ENCODE results near the gene HES5. TPM values are rescaled to one million over a fixed set of nuclear protein-coding genes. Genes with fewer than 3 reads are reported as not detected.

Gene HES5
- polyA plus RNA-seq, 3 donors from 2014 or later, result not detected

DNA sequence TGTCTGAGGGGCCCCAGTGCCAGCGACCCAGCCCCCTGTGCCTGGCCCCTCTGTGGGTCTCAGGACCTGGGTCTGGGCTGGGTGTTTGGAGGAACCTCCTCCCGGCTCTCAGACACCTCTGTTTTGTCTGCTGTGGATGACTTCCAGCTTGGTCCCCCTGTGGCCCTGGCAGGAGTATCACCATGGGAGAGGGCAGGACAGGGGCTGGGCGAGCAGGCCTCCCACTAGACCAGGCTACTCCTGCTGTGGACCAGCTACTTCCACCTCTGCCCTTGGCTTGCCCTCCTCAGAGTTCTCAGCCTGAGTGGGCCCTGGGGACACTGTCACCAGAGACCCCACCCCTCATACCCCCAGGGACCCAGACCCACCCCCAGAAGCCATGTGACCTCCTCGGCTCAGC, 32.2 kb downstream of the HES5 start:
- peaks cover 43 to 53% of the 10 kb centered on the region in 2 donors for H3K4me1 Mint-ChIP-seq

DNA sequence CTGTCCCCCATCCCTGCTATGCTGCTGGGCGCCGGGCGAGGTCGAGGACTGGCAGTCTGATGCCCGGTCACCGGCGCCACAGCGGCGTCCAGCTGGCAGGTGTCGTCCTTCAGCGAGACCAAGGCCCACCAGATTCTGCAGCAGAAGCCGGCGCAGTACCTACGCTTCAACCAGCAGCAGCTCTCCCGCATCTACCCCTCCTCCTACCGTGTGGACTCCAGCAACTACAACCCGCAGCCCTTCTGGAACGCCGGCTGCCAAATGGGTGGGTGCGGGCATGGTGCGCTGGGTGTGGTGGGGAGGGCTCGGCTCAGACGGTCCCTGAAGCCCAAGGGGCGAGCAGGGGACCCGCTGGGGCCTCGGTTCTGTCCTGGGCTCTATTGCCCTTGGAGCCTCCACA, 33.3 kb downstream of the HES5 start:
- peak overlapping the region in 5 of 6 donors; percentile 12 to 88 (median 60) for H3K27ac Mint-ChIP-seq
- peaks cover 44 to 53% of the 10 kb centered on the region in 2 donors for H3K4me1 Mint-ChIP-seq
- H3K36me3 Mint-ChIP-seq, result no peaks in the 10 kb centered on the region
- H3K27me3 Mint-ChIP-seq (ENCODE audit: low read depth in 3 of 3), result peaks cover 0 to 2% (median 0%) of the 10 kb centered on the region in 3 donors
- no peak for DNase-seq
- H3K9me3 Mint-ChIP-seq, result no peaks in the 10 kb centered on the region
- H3K4me3 Mint-ChIP-seq, result peak overlapping the region in 1 of 5 donors; percentile 17

More for the DNA sequence above, 32.2 kb downstream of the HES5 start:
- peaks cover 0 to 2% (median 0%) of the 10 kb centered on the region in 3 donors for H3K27me3 Mint-ChIP-seq (ENCODE audit: low read depth in 3 of 3)
- no peaks in the 10 kb centered on the region for H3K36me3 Mint-ChIP-seq
- no peak overlapping the region for H3K4me3 Mint-ChIP-seq
- H3K9me3 Mint-ChIP-seq, result no peaks in the 10 kb centered on the region
- peak overlapping the region in 1 of 6 donors; percentile 7 for H3K27ac Mint-ChIP-seq
- no peak for DNase-seq

- peak overlapping the region in 3 of 5 donors; percentile 23 to 36 (median 35) for H3K4me3 Mint-ChIP-seq
- peak; percentile 54 to 58 (median 57) for DNase-seq
- H3K4me1 Mint-ChIP-seq, result peaks cover 44 to 51% of the 10 kb centered on the region in 2 donors
- H3K27ac Mint-ChIP-seq, result peak overlapping the region; percentile 29 to 88 (median 70)
- peaks cover 0 to 2% (median 0%) of the 10 kb centered on the region in 3 donors for H3K27me3 Mint-ChIP-seq (ENCODE audit: low read depth in 3 of 3)
- no peaks in the 10 kb centered on the region for H3K9me3 Mint-ChIP-seq
- peaks cover 0 to 4% (median 2%) of the 10 kb centered on the region in 3 donors for H3K36me3 Mint-ChIP-seq
Observed at GRCh38 chr1:2496087-2496622, 33.9 kb downstream of the HES5 start.

- peaks cover 0 to 2% (median 0%) of the 10 kb centered on the region in 3 donors for H3K27me3 Mint-ChIP-seq (ENCODE audit: low read depth in 3 of 3)
Observed at GRCh38 chr1:2495546-2495945, 34.5 kb downstream of the HES5 start.

DNA sequence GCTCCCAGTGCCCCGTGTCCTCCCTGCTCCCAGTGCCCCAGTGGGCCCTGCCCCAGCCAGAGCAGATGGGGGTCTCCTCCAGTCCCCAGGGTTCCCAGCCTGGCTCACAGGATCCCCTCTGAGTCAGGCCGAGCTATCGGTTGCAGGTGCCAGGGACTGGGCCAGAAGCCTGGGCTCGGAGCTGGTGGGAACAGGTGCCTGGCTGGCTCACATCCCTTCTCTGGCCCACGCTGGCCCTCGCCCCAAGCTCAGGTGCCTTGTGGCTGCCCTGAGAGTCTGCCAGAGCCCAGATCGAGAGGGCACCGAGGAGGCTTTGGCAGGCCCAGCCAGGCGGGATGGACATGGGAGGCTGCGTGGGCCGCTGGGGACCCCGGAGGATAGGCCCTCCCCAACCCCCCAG, 35.0 kb downstream of the HES5 start:
- no peak for DNase-seq
- Mint-ChIP-seq H3K27me3 (ENCODE audit: low read depth in 3 of 3) (peaks cover 0 to 4% (median 0%) of the 10 kb centered on the region in 3 donors), H3K4me1 (peaks cover 38 to 43% of the 10 kb centered on the region in 2 donors), H3K9me3 (no peaks in the 10 kb centered on the region), H3K4me3 (no peak overlapping the region), H3K27ac (no peak overlapping the region), H3K36me3 (peaks cover 0 to 5% (median 3%) of the 10 kb centered on the region in 3 donors)

More at GRCh38 chr1:2495546-2495945, 34.5 kb downstream of the HES5 start:
- Mint-ChIP-seq H3K4me3 (no peak overlapping the region), H3K4me1 (peaks cover 43 to 48% of the 10 kb centered on the region in 2 donors), H3K27ac (peak overlapping the region in 3 of 6 donors; percentile 45 to 88 (median 79)), H3K36me3 (peaks cover 0 to 5% (median 3%) of the 10 kb centered on the region in 3 donors), H3K9me3 (no peaks in the 10 kb centered on the region)
- no peak for DNase-seq

- Mint-ChIP-seq H3K36me3 (peaks cover 0 to 9% (median 6%) of the 10 kb centered on the region in 3 donors), H3K4me3 (peak overlapping the region in 2 of 5 donors; percentile 47 to 61), H3K27me3 (ENCODE audit: low read depth in 3 of 3) (peaks cover 0 to 4% (median 0%) of the 10 kb centered on the region in 3 donors), H3K4me1 (peaks cover 31 to 36% of the 10 kb centered on the region in 2 donors), H3K27ac (peak overlapping the region in 5 of 6 donors; percentile 75 to 88 (median 77)), H3K9me3 (no peaks in the 10 kb centered on the region)
- DNase-seq, result no peak
Observed at GRCh38 chr1:2494323-2494693, 35.8 kb downstream of the HES5 start.

- H3K27me3 Mint-ChIP-seq (ENCODE audit: low read depth in 3 of 3), result peaks cover 0 to 4% (median 0%) of the 10 kb centered on the region in 3 donors
- peaks cover 2 to 14% (median 11%) of the 10 kb centered on the region in 3 donors for H3K36me3 Mint-ChIP-seq
- DNase-seq, result peak; percentile 37 to 42 (median 40)
- peaks cover 0 to 3% (median 0%) of the 10 kb centered on the region in 6 donors for H3K9me3 Mint-ChIP-seq
- peaks cover 28 to 32% of the 10 kb centered on the region in 2 donors for H3K4me1 Mint-ChIP-seq
- peak overlapping the region; percentile 75 to 89 (median 82) for H3K27ac Mint-ChIP-seq
- H3K4me3 Mint-ChIP-seq, result peak overlapping the region in 4 of 5 donors; percentile 47 to 61 (median 52)
Observed at GRCh38 chr1:2493691-2494322, 36.3 kb downstream of the HES5 start.

- Mint-ChIP-seq H3K9me3 (peaks cover 0 to 4% (median 1%) of the 10 kb centered on the region in 6 donors), H3K27ac (peak overlapping the region in 1 of 6 donors; percentile 75), H3K4me1 (peaks cover 28 to 32% of the 10 kb centered on the region in 2 donors), H3K27me3 (ENCODE audit: low read depth in 3 of 3) (peaks cover 0 to 4% (median 0%) of the 10 kb centered on the region in 3 donors), H3K4me3 (peak overlapping the region in 2 of 5 donors; percentile 21 to 61), H3K36me3 (peaks cover 6 to 19% (median 17%) of the 10 kb centered on the region in 3 donors)
- no peak for DNase-seq
Observed at GRCh38 chr1:2493218-2493617, 36.8 kb downstream of the HES5 start.

GRCh38 chr1:2492091-2492490, 38.0 kb downstream of the HES5 start:
- Mint-ChIP-seq H3K27ac (no peak overlapping the region), H3K4me3 (no peak overlapping the region), H3K36me3 (peaks cover 10 to 24% (median 24%) of the 10 kb centered on the region in 3 donors), H3K9me3 (peaks cover 0 to 4% (median 1%) of the 10 kb centered on the region in 6 donors), H3K27me3 (ENCODE audit: low read depth in 3 of 3) (peaks cover 0 to 4% (median 3%) of the 10 kb centered on the region in 3 donors), H3K4me1 (peaks cover 28 to 29% of the 10 kb centered on the region in 2 donors)
- no peak for DNase-seq

GRCh38 chr1:2489615-2490014, 40.4 kb downstream of the HES5 start:
- Mint-ChIP-seq H3K4me3 (no peak overlapping the region), H3K27me3 (ENCODE audit: low read depth in 3 of 3) (peaks cover 0 to 4% (median 3%) of the 10 kb centered on the region in 3 donors), H3K36me3 (peaks cover 10 to 24% (median 24%) of the 10 kb centered on the region in 3 donors), H3K27ac (no peak overlapping the region), H3K4me1 (peaks cover 15 to 16% of the 10 kb centered on the region in 2 donors), H3K9me3 (peaks cover 0 to 4% (median 1%) of the 10 kb centered on the region in 6 donors)
- no peak for DNase-seq

- Mint-ChIP-seq H3K4me3 (no peak overlapping the region), H3K27me3 (ENCODE audit: low read depth in 3 of 3) (peaks cover 0 to 4% (median 3%) of the 10 kb centered on the region in 3 donors), H3K4me1 (peaks cover 13 to 15% of the 10 kb centered on the region in 2 donors), H3K27ac (no peak overlapping the region), H3K9me3 (peaks cover 0 to 4% (median 1%) of the 10 kb centered on the region in 6 donors), H3K36me3 (peaks cover 10 to 24% (median 24%) of the 10 kb centered on the region in 3 donors)
- no peak for DNase-seq
Observed at GRCh38 chr1:2488688-2489087, 41.4 kb downstream of the HES5 start.

GRCh38 chr1:2486558-2486957, 43.5 kb downstream of the HES5 start:
- H3K4me1 Mint-ChIP-seq, result peaks cover 5 to 7% of the 10 kb centered on the region in 2 donors
- no peak overlapping the region for H3K27ac Mint-ChIP-seq
- DNase-seq, result no peak
- no peak overlapping the region for H3K4me3 Mint-ChIP-seq
- H3K27me3 Mint-ChIP-seq (ENCODE audit: low read depth in 3 of 3), result peaks cover 0 to 3% (median 2%) of the 10 kb centered on the region in 3 donors
- H3K36me3 Mint-ChIP-seq, result peaks cover 10 to 24% (median 24%) of the 10 kb centered on the region in 3 donors
- H3K9me3 Mint-ChIP-seq, result peaks cover 0 to 4% (median 1%) of the 10 kb centered on the region in 6 donors

DNA sequence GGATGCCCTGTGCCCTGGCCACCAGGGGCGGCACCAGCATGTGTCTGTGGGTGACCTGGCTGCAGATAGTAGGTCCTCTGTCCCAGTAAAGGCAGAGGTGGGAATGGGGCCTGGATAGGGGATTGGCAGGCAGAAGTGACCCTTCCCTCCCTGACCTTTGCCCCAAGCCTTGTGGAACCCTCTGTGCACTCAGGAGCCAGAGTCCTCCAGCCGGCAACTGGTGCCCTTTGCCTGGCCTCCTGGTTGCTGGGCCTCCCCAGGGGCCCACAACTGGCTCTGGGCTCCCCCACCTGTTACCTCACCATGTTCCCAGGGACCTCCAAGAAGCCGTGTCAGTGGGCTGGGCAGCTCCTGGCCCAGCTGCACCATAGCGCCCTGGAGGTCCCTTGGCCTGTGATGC, 44.0 kb downstream of the HES5 start:
- Mint-ChIP-seq H3K4me3 (no peak overlapping the region), H3K36me3 (peaks cover 10 to 22% (median 19%) of the 10 kb centered on the region in 3 donors), H3K27ac (no peak overlapping the region)

DNA sequence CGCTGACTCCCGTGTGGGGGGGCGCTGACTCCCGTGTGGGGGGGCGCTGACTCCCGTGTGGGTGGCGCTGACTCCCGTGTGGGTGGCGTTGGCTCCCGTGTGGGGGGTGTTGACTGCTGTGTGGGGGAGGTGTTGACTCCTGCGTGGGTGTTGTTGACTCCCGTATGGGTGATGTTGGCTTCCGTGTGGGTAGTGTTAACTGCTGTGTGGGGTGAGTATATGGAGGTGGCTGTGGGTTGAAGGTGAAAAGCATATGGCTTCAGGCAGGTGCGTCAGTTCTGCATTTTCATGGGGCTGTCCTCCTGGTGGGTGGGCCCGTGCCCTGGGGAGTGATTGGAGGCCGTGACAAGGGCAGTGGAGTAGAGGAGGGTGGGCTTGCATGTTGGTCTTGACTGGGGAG, 46.1 kb downstream of the HES5 start:
- no peak overlapping the region for H3K4me3 Mint-ChIP-seq
- H3K9me3 Mint-ChIP-seq, result peaks cover 0 to 4% (median under 1%) of the 10 kb centered on the region in 6 donors
- H3K4me1 Mint-ChIP-seq, result peaks cover 5 to 7% of the 10 kb centered on the region in 2 donors
- peaks cover 10 to 15% (median 12%) of the 10 kb centered on the region in 3 donors for H3K36me3 Mint-ChIP-seq
- DNase-seq, result no peak
- H3K27ac Mint-ChIP-seq, result peak overlapping the region in 3 of 6 donors; percentile 13 to 50 (median 46)
- peaks cover 0 to 3% (median 0%) of the 10 kb centered on the region in 3 donors for H3K27me3 Mint-ChIP-seq (ENCODE audit: low read depth in 3 of 3)

More for the DNA sequence above, 44.0 kb downstream of the HES5 start:
- Mint-ChIP-seq H3K4me1 (peaks cover 5 to 7% of the 10 kb centered on the region in 2 donors), H3K9me3 (peaks cover 0 to 4% (median 1%) of the 10 kb centered on the region in 6 donors), H3K27me3 (ENCODE audit: low read depth in 3 of 3) (peaks cover 0 to 3% (median 2%) of the 10 kb centered on the region in 3 donors)
- no peak for DNase-seq
